IMR-90 (cell line): ENCODE data around the gene KCNN3.

Source experiments
- CEBPB ChIP-seq: IDR thresholded peaks from 2 replicates; pipeline ENCODE4 v1.6.1; 2012; ENCODE audit warnings: low read depth, low read length, improper control_type of control experiment
- CHD1 ChIP-seq: IDR thresholded peaks from 2 replicates; pipeline ENCODE4 v1.6.1; 2012; ENCODE audit warnings: low read depth, low read length, improper control_type of control experiment
- FOS ChIP-seq: fragments of 150-350 bp; IDR thresholded peaks from 2 replicates; pipeline ENCODE4 v1.6.1; 2016; ENCODE audit warnings: low read depth, low read length
- MAFK ChIP-seq: IDR thresholded peaks from 2 replicates; pipeline ENCODE4 v1.6.1; 2012; ENCODE audit warnings: low read depth, low read length, improper control_type of control experiment
- MAZ ChIP-seq: IDR thresholded peaks from 2 replicates; pipeline ENCODE4 v1.6.1; 2012; ENCODE audit warnings: low read depth, mild to moderate bottlenecking, low read length, improper control_type of control experiment, moderate library complexity, borderline replicate concordance
- NFE2L2 ChIP-seq: fragments of 150-350 bp; IDR thresholded peaks from 2 replicates; pipeline ENCODE4 v1.6.1; 2016; ENCODE audit warnings: low read depth, mild to moderate bottlenecking, low read length
- POLR2A ChIP-seq: IDR thresholded peaks from 2 replicates; pipeline ENCODE4 v1.6.1; 2012; ENCODE audit warnings: mild to moderate bottlenecking, low read depth, low read length
- RAD21 ChIP-seq: IDR thresholded peaks from 2 replicates; pipeline ENCODE4 v1.6.1; 2012; ENCODE audit warnings: low read length, improper control_type of control experiment
- RFX5 ChIP-seq: IDR thresholded peaks from 2 replicates; pipeline ENCODE4 v1.8.0; 2012; ENCODE audit warnings: low read depth, mild to moderate bottlenecking, low read length, moderate library complexity
- SMC3 ChIP-seq: fragments of 150-350 bp; IDR thresholded peaks from 2 replicates; pipeline ENCODE4 v1.6.1; 2016; ENCODE audit warnings: low read depth, mild to moderate bottlenecking, antibody characterized with exemption, low read length, moderate library complexity
- TF ChIP-seq, protein P1 (sequence below): conservative IDR thresholded peaks from 2 replicates; pipeline ENCODE4 v1.5.1; 2012; ENCODE audit warnings: mild to moderate bottlenecking, low read depth, low read length, improper control_type of control experiment
- TF ChIP-seq, protein P2 (sequence below): fragments of 150-350 bp; IDR thresholded peaks from 2 replicates; pipeline ENCODE4 v1.6.1; 2017; ENCODE audit warnings: mild to moderate bottlenecking, antibody characterized with exemption, low read length, low read depth

DNA sequence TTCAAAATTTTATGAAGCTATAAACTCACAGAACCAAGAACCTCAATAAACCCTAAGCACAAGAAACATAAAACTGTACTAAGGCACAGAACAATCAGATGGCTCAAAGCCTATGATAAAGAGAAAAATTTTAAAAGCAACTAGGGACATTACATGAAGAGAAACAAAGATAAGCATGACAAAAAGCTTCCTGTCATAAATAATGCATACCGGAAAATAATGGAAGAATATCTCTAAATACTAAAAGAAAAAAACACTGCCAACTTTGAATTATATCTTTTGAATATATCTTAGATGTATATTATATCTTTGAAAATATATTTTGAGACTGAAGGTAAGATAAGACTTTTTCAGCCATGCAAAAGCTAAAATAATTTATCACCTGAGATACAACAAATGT is 21.4 kb upstream of the KCNN3 start:
- TF ChIP-seq, protein P1, sequence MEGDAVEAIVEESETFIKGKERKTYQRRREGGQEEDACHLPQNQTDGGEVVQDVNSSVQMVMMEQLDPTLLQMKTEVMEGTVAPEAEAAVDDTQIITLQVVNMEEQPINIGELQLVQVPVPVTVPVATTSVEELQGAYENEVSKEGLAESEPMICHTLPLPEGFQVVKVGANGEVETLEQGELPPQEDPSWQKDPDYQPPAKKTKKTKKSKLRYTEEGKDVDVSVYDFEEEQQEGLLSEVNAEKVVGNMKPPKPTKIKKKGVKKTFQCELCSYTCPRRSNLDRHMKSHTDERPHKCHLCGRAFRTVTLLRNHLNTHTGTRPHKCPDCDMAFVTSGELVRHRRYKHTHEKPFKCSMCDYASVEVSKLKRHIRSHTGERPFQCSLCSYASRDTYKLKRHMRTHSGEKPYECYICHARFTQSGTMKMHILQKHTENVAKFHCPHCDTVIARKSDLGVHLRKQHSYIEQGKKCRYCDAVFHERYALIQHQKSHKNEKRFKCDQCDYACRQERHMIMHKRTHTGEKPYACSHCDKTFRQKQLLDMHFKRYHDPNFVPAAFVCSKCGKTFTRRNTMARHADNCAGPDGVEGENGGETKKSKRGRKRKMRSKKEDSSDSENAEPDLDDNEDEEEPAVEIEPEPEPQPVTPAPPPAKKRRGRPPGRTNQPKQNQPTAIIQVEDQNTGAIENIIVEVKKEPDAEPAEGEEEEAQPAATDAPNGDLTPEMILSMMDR = no peak
- TF ChIP-seq NFE2L2 = no peak
- TF ChIP-seq POLR2A = no peak
- TF ChIP-seq RFX5 = no peak
- TF ChIP-seq, protein P2, sequence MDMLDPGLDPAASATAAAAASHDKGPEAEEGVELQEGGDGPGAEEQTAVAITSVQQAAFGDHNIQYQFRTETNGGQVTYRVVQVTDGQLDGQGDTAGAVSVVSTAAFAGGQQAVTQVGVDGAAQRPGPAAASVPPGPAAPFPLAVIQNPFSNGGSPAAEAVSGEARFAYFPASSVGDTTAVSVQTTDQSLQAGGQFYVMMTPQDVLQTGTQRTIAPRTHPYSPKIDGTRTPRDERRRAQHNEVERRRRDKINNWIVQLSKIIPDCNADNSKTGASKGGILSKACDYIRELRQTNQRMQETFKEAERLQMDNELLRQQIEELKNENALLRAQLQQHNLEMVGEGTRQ = no peak
- TF ChIP-seq MAZ = no peak
- no peak for TF ChIP-seq FOS
- no peak for TF ChIP-seq MAFK
- no peak for TF ChIP-seq CEBPB
- TF ChIP-seq RAD21 = no peak
- no peak for TF ChIP-seq CHD1
- no peak for TF ChIP-seq SMC3
